Measurements from ENCODE around the gene SLC2A4RG. TPM values are rescaled to one million over a fixed set of nuclear protein-coding genes. Genes with fewer than 3 reads are reported as not detected.

Gene SLC2A4RG
- polyA plus RNA-seq, 1 of the 3 experiments (the other 2 are of a cell fraction), result 90.9 TPM

DNA sequence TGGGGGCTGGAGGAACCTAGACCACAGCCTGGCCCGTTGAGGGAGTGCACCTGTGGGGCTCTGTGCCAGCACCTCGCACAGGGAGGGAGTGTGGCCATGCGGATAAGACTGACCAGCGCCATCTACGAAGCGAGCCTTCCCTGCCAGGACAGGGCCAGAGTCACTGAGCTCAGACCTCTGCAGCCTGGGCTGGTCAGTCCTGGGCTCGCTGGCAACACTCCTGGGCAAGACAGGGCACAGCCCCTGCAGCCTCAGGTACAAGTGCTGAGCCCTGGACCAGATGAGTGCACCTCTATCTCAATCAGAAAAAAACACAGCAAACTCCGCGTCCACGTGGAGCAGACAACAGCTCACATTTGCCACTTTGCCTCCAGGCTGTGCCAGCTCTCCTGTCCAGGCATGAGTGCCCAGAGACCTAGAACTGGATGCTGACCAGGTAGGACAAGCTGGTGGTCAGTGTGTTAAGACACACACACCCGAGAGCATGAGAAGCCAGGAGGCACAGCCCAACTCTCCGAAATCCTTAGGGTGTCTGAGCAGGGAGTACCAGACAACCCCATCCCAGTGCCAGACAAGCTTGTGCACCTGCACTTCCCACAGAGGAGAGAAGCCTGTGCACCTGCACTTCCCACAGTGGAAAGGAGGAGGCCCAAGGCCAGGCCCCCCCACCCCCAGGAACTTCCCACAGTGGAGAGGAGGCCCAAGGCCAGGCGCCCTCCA lies 36.7 kb upstream of the SLC2A4RG start:
- Histone ChIP-seq H3K9me2 (no peaks in the 10 kb centered on the region), H3K9me3 (no peaks in the 10 kb centered on the region), H3K9ac (no peak overlapping the region), H3K79me2 (ENCODE audit: insufficient read depth) (peaks cover 32% of the 10 kb centered on the region), H3K4me2 (no peak overlapping the region), H3K36me3 (replicated peaks in 1 of 2; ENCODE audit: control insufficient read depth in 1 of 2, insufficient read depth in 2 of 2, low read length in 1 of 2) (peaks cover 19 to 25% of the 10 kb centered on the region in 2 experiments), H3K27me3 (ENCODE audit: insufficient read depth) (no peaks in the 10 kb centered on the region), H3K4me3 (ENCODE audit: low read depth in 2 of 2, low read length in 1 of 2) (no peak overlapping the region), H4K20me1 (ENCODE audit: insufficient read depth) (no peaks in the 10 kb centered on the region), H3F3A (replicated peaks; ENCODE audit: insufficient read depth) (no peaks in the 10 kb centered on the region), H3K27ac (ENCODE audit: low read depth in 2 of 2, low read length in 1 of 2) (no peak overlapping the region; a peak in 1 of 4 replicates), H2AFZ (ENCODE audit: low read depth) (no peak overlapping the region), H3K4me1 (ENCODE audit: control insufficient read depth in 1 of 2, insufficient read depth in 2 of 2, low read depth in 1 of 2, low read length in 1 of 2) (peaks cover 21% of the 10 kb centered on the region in 2 experiments; a peak in 3 of 4 replicates)
- ChIA-PET CTCF (interaction anchor here (1.0 kb wide), 1 partner anchor 271 kb away, joined by 4 read pairs; no protein-coding TSS in a partner anchor), POLR2A (interaction anchor here (1.2 kb wide), 1 partner anchor 162 kb away, joined by 3 read pairs; the partner anchor contains the start of gene TPD52L2)
- 85% methylated on average over 7 of the region's 13 CpGs for whole genome bisulfite sequencing (ENCODE audit: low lambda C conversion rate)
- peak; percentile 14 for DNase-seq
- TF ChIP-seq TEAD4 (IDR thresholded peaks at IDR 0.05; ENCODE audit: borderline replicate concordance, insufficient read depth) (no peak), RXRA (IDR thresholded peaks at IDR 0.05; ENCODE audit: borderline replicate concordance, low read depth) (no peak), SIN3A (IDR thresholded peaks at IDR 0.05; ENCODE audit: borderline replicate concordance, low read depth, low read length) (no peak), EP300 (IDR thresholded peaks at IDR 0.05; ENCODE audit: borderline replicate concordance in 1 of 2, low read depth in 1 of 2, low read length in 1 of 2) (no peak), FOXJ3 (CRISPR knock-in tag; IDR thresholded peaks at IDR 0.05) (no peak), RFX5 (IDR thresholded peaks at IDR 0.05; ENCODE audit: low read length) (no peak), TCF12 (IDR thresholded peaks at IDR 0.05) (no peak), MXI1 (IDR thresholded peaks at IDR 0.05; ENCODE audit: low read depth, low read length) (no peak), POLR2AphosphoS5 (IDR thresholded peaks at IDR 0.05; ENCODE audit: low read depth, low read length) (no peak), EZH2phosphoT487 (IDR thresholded peaks at IDR 0.05; ENCODE audit: borderline replicate concordance, low read depth) (no peak), GATA2 (CRISPR knock-in tag; IDR thresholded peaks at IDR 0.05) (no peak), CHD2 (IDR thresholded peaks at IDR 0.05; ENCODE audit: low read length, partially characterized antibody) (no peak), FOXM1 (IDR thresholded peaks at IDR 0.05; ENCODE audit: low read depth) (no peak), TAF1 (IDR thresholded peaks at IDR 0.05; ENCODE audit: borderline replicate concordance, low read depth, low read length) (no peak), YY1 (IDR thresholded peaks at IDR 0.05; ENCODE audit: low read depth) (no peak), RAD21 (IDR thresholded peaks at IDR 0.05; ENCODE audit: low read length) (no peak)
- TF ChIP-seq, protein P1, sequence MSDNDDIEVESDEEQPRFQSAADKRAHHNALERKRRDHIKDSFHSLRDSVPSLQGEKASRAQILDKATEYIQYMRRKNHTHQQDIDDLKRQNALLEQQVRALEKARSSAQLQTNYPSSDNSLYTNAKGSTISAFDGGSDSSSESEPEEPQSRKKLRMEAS (IDR thresholded peaks at IDR 0.05; ENCODE audit: low read depth), result no peak
- TF ChIP-seq, protein P2, sequence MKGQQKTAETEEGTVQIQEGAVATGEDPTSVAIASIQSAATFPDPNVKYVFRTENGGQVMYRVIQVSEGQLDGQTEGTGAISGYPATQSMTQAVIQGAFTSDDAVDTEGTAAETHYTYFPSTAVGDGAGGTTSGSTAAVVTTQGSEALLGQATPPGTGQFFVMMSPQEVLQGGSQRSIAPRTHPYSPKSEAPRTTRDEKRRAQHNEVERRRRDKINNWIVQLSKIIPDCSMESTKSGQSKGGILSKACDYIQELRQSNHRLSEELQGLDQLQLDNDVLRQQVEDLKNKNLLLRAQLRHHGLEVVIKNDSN (IDR thresholded peaks at IDR 0.05; ENCODE audit: borderline replicate concordance, low read depth), result no peak
- TF ChIP-seq, protein P3, sequence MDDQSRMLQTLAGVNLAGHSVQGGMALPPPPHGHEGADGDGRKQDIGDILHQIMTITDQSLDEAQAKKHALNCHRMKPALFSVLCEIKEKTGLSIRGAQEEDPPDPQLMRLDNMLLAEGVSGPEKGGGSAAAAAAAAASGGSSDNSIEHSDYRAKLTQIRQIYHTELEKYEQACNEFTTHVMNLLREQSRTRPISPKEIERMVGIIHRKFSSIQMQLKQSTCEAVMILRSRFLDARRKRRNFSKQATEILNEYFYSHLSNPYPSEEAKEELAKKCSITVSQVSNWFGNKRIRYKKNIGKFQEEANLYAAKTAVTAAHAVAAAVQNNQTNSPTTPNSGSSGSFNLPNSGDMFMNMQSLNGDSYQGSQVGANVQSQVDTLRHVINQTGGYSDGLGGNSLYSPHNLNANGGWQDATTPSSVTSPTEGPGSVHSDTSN (IDR thresholded peaks at IDR 0.05), result no peak

Measured in SK-N-SH (cell line).